Activated CD4-positive, alpha-beta T cell treated with anti-CD3 and anti-CD28 coated beads for 1 hour (primary cell): ENCODE results near the gene SCRN2.

Experiments
- DNase-seq: peaks from one replicate; pipeline ENCODE4 v3.0.0-alpha.2; 2020

The SCRN2 gene

GRCh38 chr17:47802341-47803022 is 38.6 kb downstream of the SCRN2 start:
- peak; percentile 35 for DNase-seq

- no peak for DNase-seq
Measured at GRCh38 chr17:47801906-47802305, 39.2 kb downstream of the SCRN2 start.

- no peak for DNase-seq
Measured at GRCh38 chr17:47801176-47801765, 39.8 kb downstream of the SCRN2 start.

GRCh38 chr17:47800686-47801085 is 40.4 kb downstream of the SCRN2 start:
- no peak for DNase-seq

GRCh38 chr17:47797797-47798196 is 43.3 kb downstream of the SCRN2 start:
- no peak for DNase-seq

- DNase-seq: no peak
Measured at GRCh38 chr17:47792979-47793378, 48.1 kb downstream of the SCRN2 start.

DNA sequence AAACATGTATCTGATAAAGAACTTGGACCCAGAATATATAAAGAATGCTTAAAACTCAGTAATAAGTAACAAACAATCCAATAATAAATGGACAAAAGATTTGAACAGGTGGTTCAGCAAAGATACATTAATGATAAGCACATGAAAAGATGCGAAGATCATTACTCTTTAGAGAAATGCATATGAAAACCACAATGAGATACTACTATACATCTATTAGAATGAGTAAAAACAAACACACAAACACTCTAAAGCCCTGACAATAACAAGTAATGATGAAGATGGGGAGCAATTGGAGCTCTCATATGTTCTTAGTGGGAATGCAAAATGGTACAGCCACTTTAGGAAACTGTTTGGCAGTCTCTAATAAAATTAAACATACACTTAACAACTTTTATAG is 48.6 kb downstream of the SCRN2 start:
- no peak for DNase-seq

DNA sequence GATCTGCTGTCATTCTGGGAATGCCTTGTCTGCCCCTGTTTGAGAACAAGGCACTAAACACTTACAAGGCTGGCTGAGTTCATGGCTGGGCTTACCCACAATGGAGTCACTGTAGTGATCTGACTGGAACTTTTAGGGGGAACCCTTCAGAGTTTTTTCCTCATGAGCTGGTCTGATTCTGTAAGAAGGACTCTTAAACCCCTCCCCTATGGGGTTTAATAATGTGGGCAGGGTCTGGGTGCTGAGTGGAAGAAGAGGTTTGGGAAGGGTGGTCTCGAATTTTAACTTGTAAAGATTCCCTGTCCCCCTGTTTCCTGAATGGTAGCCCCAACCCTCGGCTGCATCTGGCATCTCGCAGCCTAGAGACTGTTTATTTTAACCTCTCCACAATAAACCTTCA is 50.0 kb downstream of the SCRN2 start:
- no peak for DNase-seq

DNA sequence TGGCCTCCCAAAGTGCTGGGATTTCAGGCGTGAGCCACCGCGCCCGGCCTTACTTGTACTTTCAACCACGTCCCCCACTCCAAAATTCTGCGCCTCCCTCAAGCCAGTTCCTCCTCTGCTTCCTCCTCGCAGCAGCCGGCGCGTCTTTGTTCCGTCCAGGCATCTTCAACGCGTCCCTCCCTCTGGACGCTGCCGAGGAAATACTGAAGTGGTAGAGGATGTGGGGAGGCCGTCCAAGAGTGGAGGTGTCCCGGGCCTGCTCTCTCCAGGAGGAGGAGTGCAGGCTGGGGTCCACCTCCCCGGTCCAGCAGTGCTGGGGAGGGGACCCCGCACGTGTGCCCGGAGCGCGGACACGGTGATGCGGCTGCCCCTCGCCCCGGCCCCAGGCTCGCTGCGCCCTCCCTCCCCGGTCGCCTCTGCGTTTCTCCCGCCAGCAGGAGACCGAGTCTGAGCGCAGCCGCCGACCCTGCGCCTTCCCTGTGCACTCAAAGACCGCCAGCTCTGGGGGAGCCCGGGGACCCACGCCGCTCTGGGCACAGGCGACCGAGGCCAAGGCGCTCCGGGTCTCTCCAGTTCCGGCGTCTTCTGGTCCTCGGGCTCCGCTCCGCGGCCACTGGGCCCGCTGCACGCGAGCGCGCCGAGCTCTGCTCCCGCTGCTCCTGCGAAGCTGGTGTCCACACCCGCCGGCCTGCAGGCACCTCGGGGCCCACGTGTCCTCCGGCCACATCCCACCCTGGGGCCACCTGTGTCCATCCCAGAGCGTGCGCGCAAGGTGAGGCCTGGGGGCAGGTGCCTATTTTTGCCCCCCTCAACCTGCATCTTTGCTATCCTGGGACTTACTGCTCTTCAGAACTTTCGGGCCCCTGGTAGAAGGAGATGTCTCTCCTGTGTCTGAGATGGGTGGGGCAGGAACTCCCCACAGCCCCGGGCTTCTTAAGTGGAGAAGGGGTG is 51.2 kb downstream of the SCRN2 start:
- DNase-seq: peak; percentile 21
